HG02840 (cell line): Measurements from ENCODE around the gene TXNRD2.
"Not testable (repeated sequence)": the region's sequence is repeated elsewhere in the genome, so short reads cannot be mapped to it uniquely, and the experiment has no call there.

Source experiments
- ATAC-seq: cut with Tn5 transposase; IDR thresholded peaks from one replicate; pipeline ENCODE4 v1.9.1; 2021; ENCODE audit warnings: mild to moderate bottlenecking, moderate library complexity, moderate number of reproducible peaks; ENCODE audit not compliant: unreplicated experiment, low FRiP score

Gene TXNRD2

DNA sequence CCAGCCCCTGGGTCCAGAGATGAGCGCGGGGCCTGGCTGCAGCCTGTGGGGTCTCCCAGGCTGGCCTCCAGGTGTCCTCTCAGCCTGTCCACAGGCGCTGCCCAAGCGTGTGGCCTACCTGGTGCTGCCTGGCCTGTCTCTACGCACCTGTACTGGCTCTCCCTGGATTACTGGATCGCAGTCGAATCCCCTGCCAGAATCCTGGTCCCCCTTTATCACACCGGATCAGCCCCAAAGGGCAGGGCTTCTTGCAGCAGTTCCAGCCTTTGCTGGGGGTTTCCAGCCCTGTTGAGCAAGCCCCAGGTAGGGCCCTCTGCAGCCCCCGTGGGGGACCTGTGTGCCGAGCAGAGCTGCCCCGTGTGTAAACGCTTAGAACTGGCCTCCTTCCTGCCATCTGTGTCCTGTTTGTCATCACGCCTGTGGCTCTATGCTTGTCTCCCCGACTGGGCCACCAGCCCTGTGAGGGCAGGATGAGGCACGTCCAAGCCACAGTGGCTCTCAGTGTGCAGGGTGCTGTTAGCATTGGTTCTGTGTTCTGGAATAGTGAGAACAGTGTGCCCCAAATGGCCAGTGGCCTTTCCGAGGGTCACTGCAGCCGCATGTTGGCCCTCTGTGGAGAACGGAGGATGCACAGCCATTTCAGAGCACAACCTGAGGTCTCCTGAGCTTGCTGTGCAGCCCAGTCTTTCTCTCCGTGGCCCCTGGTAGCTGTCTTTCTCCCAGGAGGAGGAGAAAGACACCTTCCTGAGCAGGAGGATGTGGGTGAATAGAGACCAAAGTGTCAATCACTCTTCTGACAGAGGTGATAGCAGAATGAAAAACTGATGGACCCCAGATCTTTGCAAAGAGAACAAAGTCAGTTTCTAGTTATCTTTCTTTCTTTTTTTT is 13.9 kb upstream of the TXNRD2 start:
- ATAC-seq = no peak

DNA sequence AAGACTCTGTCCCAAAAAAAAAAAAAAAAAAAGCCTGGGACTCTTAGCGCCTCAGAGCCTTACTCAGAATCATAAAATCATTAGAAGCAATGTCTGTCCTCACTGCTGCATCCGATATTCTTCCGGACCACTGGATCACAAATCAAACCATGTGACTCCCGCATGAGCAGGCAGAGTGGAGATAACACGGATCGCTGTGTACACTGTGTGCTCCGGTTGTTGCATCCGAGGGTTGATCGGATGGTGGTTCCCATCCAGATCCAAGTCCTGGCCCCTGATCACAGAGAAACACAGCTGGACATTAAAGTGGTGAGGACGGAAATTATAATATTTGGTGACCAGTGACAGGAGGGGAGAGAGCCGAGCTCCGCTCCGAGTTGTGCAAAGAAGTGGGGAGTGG is 9.7 kb upstream of the TXNRD2 start:
- ATAC-seq = no peak

DNA sequence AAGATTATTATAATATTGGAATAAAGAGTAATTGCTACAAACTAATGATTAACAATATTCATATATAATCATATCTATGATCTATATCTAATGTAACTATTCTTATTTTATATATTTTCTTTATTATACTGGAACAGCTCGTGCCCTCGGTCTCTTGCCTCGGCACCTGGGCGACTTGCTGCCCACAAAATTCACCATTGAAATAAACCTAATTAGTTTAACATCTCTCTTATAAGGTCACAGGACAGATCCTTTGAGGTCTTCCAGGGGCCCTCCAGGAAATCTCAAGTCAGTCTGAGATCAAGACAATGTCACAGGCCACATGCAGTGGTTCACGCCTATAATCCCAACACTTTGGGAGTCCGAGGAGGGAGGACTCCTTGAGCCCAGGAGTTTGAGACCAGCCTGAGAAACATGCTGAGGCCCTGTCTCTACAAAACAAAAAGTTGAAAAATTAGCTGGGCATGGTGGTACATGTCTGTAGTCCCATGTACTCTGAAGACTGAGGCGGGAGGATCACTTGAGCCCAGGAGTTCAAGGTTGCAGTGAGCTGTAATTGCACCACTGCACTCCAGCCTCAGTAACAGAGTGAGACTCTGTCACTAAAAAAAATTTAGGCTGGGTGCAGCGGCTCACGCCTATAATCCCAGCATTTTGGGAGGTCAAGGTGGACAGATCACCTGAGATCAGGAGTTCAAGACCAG is 6.6 kb upstream of the TXNRD2 start:
- ATAC-seq = no peak

DNA sequence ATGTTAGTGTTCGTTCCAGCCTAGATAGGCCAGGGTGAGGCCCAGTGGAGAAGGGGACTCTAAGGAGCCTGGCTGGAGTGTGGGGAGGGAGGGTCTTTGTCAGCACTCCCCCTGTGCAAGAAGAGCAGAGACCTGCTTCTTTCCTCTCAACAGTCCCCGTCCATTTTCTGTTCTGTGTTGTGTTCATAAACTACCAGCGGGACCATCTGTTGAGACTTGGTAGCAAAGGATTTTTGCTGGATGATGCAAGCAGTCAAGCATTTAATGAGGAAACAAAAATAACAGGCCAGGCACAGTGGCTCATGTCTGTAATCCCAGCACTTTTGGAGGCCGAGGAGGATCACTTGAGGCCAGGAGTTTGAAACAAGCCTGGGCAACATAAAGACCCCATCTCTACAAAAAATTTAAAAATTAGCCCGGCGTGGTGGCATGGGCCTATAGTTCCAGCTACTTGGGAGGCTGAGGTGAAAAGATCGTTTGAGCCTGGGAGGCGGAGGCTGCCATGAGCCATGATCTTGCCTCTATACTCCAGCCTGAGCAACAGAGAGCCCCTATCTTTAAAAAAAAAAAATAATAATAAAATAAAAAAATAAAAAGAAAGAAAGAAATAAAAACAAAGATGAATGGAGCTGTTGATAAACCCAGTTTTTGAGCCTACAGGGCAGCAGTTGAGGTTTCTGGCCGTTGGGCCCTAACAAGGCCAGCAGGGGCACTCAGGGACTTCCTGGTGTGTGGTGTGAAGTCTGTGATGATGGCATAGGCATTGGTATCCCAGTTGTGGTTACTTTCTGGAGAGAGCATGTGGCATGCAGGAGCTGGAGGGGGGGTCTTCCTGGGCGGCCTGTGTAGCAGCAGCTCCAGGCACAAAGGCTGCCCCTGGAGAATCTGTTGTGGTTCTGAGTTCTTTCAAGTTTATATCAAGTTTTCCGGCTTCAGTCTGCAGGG is 1.7 kb upstream of the TXNRD2 start:
- no peak for ATAC-seq

DNA sequence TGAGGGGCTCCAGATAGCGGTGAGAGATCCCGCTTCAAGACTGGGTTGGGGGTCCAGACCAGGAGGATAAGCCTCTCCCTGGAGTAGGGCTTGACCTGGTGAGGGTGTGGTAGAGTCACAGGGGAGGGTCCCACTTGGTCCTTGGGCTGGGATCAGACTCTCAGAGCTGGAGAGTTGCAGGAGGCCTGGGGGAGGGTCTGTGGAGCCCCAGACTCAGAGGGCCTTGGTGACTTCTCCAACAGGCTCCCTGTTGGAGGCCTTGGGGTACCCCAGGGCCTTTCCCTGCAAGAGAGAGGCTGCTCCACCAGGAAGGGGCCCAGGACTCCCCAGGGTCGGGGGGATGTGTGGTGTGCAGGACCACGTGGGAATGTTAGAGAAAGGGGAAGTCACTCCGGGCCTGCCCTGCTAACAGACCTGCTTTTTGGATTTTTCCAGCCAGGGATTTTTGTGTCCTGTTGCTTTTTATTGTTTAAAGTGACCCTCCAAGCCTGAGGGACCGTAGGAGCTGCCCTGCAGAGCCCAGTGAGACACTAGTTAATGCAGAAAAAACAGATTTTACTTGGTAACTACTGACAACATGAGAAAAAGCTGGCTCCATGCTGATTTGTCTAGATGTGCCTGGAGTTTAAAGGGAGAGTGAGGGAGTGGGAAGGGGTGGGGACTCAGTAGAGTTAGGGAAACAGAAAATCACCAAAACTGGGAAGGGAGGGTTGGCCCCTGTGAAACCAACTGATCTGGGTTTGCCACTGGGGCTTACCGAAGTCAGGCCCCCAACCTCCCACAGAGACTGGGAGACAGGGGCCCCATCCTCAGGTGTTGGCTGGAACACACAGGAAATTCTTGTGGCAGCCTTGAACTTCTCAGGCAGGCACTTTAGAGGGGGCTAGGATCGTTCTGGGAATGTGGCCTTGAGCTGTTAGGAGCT is 801 bp upstream of the TXNRD2 start:
- no peak for ATAC-seq

DNA sequence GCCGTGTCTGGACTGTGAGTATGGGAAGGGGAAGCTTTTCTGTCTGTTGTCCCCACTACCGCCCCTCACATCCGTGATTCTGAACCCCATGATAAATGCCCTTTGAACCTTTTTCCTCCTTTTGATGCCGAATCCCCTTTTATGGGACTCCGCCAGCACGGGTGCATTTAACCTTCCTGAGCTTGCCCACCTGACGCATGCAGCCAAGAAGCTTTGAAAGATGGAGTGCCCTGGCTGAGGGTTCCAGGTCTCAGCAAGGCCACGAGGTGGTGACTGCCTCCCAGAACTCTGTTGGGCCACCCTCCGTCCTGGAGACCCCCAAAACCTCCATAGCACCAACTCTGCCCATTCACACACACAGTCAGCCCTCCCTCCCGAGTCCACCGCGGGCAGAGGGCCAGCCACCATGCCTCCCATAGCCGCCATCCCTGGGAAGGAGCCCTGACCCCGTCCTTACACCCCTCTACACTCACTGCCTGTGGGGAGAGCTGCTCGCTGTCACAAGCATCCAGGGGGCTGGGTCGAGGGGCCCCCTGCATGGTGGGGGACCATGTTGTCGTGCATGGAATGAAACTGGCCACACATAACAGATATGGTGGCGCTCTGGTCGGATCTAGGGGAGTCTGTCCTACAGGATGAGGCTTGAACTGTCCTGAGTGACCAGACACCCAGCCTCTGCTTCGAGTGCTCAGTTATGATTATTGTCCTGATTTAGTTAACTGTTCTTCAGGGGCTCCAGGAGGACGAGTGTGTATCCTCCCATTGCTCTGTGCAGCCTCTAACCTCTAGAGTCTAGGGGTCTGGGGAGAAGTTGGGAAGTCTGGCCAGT is 868 bp downstream of the TXNRD2 start:
- no peak for ATAC-seq

DNA sequence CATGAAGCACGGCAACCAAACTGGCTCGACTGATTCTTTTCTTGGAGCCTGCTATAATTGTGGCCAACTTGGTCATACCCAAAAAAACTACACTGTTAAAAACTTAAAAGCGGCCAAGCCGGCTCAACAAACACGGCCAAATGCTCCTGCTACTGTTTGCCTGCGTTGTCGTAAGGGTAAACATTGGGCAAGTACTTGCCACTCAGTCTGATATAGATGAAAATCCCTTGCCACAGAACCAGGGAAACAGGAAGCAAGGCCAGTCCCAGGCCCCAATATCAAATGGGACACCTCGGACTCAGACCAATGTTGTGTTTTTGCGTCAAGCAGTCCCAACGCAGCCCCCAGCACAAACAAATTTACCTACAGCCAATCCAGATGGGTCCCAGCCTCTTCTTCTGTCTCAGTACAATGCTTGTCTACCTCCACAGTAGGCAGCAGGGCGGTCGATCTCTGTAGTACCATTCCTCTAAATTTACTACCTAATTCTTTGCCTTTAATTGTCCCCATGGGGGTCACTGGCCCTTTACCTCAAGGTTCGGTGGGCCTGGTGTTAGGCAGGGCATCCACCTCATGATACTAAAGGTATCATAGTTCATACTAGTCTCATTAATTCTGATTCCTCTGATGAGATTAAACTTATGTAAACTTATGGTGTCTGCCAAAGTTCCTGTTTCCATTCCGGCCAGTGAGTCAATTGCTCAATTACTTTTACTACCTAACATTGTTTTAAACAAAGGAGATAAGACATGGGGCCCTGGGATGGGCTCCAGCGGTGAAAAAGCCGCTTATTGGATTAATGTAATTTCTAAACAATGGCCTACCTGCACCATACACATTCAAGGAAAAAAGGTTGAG is 3.8 kb downstream of the TXNRD2 start:
- no peak for ATAC-seq

DNA sequence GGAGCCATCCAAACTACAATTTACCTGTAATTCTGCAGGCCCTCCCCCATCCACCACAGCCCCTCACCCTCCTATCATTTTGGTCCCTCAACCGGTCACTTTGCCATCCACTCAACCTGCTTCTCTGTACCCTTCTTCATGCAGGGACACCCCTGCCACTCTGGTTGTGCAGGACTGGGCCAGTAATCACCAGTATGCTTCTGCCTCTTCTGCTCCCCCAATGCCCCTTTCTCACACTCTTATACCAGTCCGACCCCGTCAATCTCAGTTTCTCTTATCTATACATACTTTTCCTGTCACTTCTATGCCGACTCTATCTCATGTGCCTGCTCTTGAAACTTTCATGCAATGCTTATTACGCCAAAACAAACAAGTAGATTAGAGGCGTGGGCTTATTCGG is 5.1 kb downstream of the TXNRD2 start:
- no peak for ATAC-seq

DNA sequence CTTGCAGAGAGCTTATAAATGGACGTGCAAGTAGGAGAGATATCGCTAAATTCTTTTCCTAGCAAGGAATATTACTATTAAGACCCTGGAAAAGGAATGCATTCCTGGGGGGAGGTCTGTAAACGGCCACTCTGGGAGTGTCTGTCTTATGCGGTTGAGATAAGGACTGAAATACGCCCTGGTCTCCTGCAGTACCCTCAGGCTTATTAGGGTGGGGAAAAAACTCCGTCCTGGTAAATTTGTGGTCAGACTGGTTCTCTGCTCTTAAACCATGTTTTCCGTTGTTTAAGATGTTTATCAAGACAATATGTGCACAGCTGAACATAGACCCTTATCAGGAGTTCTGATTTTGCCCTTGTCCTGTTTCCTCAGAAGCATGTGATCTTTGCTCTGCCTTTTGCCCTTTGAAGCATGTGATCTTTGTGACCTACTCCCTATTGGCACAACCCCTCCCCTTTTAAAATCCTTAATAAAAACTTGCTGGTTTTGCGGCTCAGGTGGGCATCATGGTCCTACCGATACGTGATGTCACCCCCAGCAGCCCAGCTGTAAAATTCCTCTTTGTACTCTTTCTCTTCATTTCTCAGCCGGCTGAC is 6.4 kb downstream of the TXNRD2 start:
- not testable (repeated sequence) for ATAC-seq

DNA sequence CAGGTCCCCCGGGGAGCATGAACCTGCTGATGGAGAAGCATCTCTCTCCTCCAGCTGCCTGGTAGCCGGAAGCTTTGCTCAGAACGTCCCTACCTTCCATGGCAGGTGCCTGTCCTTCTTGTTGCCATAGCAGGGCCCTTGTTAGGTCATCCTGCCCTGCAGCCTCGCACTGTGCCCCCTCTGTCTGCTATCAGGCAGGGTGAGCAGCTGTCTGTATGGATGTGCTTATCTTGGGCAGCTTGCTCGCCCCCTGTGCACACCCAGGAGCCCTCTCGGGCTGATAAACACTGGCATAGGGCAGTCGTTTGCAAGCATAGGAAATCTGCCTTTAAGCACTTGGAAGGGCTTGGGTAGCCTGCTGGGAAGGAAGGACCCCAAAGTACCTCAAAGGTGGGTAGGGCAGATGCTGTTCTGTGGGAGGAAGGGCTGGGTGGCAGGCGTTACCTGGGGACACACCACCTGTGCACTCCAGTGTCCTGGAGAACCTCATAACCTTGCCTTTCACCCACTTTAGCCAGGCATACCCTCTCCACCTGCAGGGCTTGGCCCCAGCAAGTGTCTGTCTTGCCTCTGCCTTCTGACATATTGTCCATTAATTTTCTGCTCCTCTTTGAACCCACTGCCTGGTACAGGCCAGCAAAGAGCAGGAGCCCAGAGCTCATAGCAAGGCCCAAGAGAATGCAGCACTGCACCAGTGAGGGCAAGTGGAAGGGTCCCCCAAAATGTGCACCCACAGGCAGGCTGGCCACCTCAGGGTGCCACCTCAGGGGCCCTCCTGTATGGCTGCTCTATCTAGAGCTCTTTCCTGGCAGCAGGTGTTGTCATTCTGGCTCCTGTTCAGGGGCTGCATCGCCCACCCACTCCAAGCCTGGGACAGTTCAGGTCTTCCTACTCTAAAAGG is 8.0 kb downstream of the TXNRD2 start:
- no peak for ATAC-seq

DNA sequence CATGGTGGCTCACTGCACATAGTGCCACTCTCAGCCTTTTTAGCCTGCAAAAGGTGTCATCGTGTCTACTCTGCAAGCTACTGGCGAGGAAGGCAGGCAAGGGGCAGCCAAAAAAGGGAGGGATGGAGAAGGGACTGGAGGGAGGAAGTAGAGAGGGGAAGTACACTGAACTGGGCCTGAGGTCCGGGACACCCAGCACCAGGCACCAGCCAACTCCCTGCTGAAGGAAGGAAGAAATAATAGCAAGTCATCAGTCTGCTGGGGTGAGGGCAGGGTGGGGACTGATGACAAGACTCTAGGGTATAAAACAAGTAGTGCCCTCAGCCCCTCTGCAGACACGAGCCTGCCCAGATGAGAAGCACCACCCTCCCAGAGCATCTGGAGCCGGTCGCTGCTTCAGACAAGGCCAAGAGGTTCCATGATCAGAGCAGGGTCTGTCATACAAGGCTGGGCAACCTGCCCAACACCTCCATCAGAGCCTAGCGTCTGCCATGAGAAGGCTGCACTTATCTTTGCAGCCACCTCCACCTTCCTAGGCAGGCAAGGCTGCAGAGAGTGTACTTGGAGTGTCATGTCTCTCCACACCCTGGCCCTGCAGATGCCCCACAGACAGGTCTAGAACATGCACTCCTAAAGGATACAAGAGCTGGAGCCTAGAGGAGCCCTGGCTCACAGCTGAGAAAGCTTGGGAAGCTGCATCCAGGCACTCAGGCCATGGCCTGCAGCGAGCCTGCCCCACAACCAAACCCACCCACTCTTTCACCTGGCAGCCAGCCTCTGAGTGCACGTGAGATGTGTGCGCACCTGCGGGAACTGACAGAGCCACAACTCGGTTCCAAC is 9.0 kb downstream of the TXNRD2 start:
- ATAC-seq = no peak

DNA sequence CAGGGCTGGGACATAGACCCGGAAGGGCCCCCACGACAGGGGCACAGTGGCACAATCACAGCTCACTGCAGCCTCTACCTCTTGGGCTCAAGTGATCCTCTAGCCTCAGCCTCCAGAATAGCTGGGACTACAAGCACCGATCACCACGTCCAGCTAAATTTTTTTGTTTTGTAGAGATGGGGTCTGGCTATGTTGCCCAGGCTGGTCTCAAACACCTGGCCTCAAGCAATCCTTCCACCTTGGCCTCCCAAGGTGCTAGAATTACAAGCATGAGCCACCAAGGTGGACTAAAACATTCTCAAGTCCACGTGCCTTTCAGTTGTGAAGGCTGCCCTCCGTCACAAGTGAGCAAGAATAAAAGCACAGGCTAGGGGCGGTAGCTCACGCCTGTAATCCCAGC is 10.1 kb downstream of the TXNRD2 start:
- no peak for ATAC-seq

DNA sequence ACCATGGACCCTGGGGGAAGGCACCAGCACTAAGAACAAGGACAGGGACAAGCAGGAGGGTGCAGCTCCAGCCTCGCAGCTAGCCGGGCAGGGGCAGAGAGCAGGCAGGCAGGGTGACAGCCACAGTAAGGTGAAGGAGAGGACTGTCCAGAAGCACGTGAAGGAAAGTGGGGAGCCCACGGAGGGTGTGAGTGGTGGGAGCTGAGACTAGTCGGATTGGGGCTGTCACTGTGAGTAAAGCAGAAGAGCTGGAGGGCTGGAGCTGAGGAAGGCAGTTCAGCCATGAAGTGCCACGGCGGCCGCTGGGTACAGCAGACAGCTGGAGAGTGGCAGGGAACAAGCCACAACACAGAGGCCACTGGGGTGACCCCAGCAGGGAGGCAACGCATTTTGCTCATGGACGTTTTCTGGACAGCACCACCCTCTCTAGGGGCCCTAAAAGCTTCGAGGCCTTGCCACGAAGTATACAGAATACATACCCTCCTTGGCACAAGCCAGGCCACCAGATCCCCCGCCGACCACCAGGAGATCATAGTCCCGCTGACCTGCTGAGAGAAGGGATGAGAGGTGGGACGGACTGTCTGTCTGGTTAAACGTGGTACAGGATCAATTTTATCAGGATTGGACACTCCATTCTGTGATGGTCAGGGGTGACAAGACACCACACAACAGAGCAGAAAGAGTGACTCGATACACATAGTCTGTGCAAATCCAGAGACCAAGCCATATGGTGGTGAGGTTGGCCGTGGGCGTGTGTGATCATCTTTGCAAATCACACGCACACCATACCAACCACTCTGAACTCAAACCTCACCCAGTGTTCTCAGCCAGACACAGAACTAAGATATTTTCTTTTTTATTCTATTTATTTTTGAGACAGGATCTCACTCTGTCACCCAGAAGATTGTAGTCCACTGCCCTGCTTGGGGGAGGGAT is 10.8 kb downstream of the TXNRD2 start:
- no peak for ATAC-seq
